SK-N-SH (cell line): ENCODE data around the gene ASS1. TPM values are rescaled to one million over a fixed set of nuclear protein-coding genes. Genes with fewer than 3 reads are reported as not detected.

Experiments used
- CTCF ChIA-PET: fragments of 300-600, 350-600 bp; formaldehyde crosslinking; extraction: SDS; loops from one replicate; lab custom pipeline; 2021; lab: Yijun Ruan, JAX
- POLR2A ChIA-PET: fragments of 350-600 bp; sonication (Branson Sonifier 250); formaldehyde crosslinking; extraction: SDS; loops from one replicate; lab custom pipeline; 2020; ENCODE audit warnings: antibody characterized with exemption, inconsistent platforms; lab: Yijun Ruan, JAX
- DNase-seq: peaks from one replicate; pipeline ENCODE4 v3.0.0; 2012
- H2AFZ ChIP-seq: fragments of 200-600 bp; sonication (generic); 2 replicates; pipeline ENCODE4 v1.8.1; 2016; ENCODE audit warnings: antibody characterized with exemption, mild to moderate bottlenecking, low read depth
- H3F3A ChIP-seq: fragments of 200-600 bp; sonication (generic); replicated peaks from 2 replicates; pipeline ENCODE3; 2016; ENCODE audit warnings: antibody characterized with exemption, mild to moderate bottlenecking; ENCODE audit not compliant: insufficient read depth
- H3K27ac ChIP-seq, 2 experiments: fragments of 200-500 bp in 1 of 2; fragments of 200-600 bp in 1 of 2; sonication (Bioruptor generic) in 1 of 2; sonication (generic), shearing (Covaris generic) in 1 of 2; 2 replicates each; pipeline versions ENCODE4 v1.5.1 to v1.6.1; 2014 to 2016; ENCODE audit warnings: low read depth in 2 of 2, inconsistent platforms in 1 of 2, low read length in 1 of 2, mild to moderate bottlenecking in 1 of 2, mixed read lengths in 1 of 2
- H3K27me3 ChIP-seq: fragments of 200-600 bp; sonication (generic), shearing (Covaris generic); 2 replicates; pipeline ENCODE4 v1.6.1; 2016; ENCODE audit warnings: mixed run types; ENCODE audit not compliant: insufficient read depth
- H3K36me3 ChIP-seq, 2 experiments: fragments of 200-500 bp in 1 of 2; fragments of 200-600 bp in 1 of 2; sonication (Bioruptor generic) in 1 of 2; sonication (generic) in 1 of 2; replicated peaks in 1 of 2; 2 replicates each; pipeline versions ENCODE3 to v1.5.1; 2014 to 2016; ENCODE audit warnings: low read length in 1 of 2, mild to moderate bottlenecking in 1 of 2; ENCODE audit not compliant: insufficient read depth in 2 of 2, control insufficient read depth in 1 of 2
- H3K4me1 ChIP-seq, 2 experiments: fragments of 200-500 bp in 1 of 2; fragments of 200-600 bp in 1 of 2; sonication (Bioruptor generic) in 1 of 2; sonication (generic), shearing (Covaris generic) in 1 of 2; 2 replicates each; pipeline versions ENCODE4 v1.5.1 to v1.6.1; 2014 to 2016; ENCODE audit warnings: low read depth in 1 of 2, low read length in 1 of 2, mixed run types in 1 of 2; ENCODE audit not compliant: insufficient read depth in 2 of 2, control insufficient read depth in 1 of 2
- H3K4me2 ChIP-seq: fragments of 200-600 bp; sonication (generic), shearing (Covaris generic); 2 replicates; pipeline ENCODE4 v1.6.1; 2017; ENCODE audit warnings: mixed run types
- H3K4me3 ChIP-seq, 2 experiments: fragments of 200-500 bp in 1 of 2; fragments of 200-600 bp in 1 of 2; sonication (Bioruptor generic) in 1 of 2; sonication (generic), shearing (Covaris generic) in 1 of 2; 2 replicates each; pipeline versions ENCODE4 v1.5.1 to v1.8.1; 2014 to 2016; ENCODE audit warnings: low read depth in 2 of 2, inconsistent platforms in 1 of 2, low read length in 1 of 2, mild to moderate bottlenecking in 1 of 2, mixed read lengths in 1 of 2, moderate library complexity in 1 of 2
- H3K79me2 ChIP-seq: fragments of 200-600 bp; sonication (generic); 2 replicates; pipeline ENCODE4 v1.8.1; 2017; ENCODE audit warnings: mild to moderate bottlenecking; ENCODE audit not compliant: insufficient read depth
- H3K9ac ChIP-seq: fragments of 200-600 bp; sonication (generic); 2 replicates; pipeline ENCODE4 v1.6.1; 2017; ENCODE audit warnings: mixed run types
- H3K9me2 ChIP-seq: fragments of 200-600 bp; sonication (generic); 2 replicates; pipeline ENCODE4 v1.6.1; 2017; ENCODE audit warnings: mixed run types
- H3K9me3 ChIP-seq: fragments of 200-600 bp; sonication (generic); 2 replicates; pipeline ENCODE4 v1.6.1; 2017; ENCODE audit warnings: mixed run types, mild to moderate bottlenecking, moderate library complexity
- H4K20me1 ChIP-seq: fragments of 200-600 bp; sonication (generic); 2 replicates; pipeline ENCODE4 v1.6.1; 2017; ENCODE audit warnings: mild to moderate bottlenecking, mixed run types; ENCODE audit not compliant: insufficient read depth
- CHD2 ChIP-seq: fragments of 150-350 bp; IDR thresholded peaks from 2 replicates; pipeline ENCODE4 v1.6.1; 2018; ENCODE audit warnings: low read length; ENCODE audit not compliant: partially characterized antibody
- EP300 ChIP-seq, 2 experiments: IDR thresholded peaks; 2 replicates each; pipeline versions ENCODE4 v1.4.0 to v1.6.1; 2012; ENCODE audit warnings: borderline replicate concordance in 1 of 2, low read depth in 1 of 2, low read length in 1 of 2
- FOSL2 ChIP-seq: IDR thresholded peaks from 2 replicates; pipeline ENCODE4 v1.4.0; 2012; ENCODE audit warnings: low read depth, mild to moderate bottlenecking, moderate library complexity, borderline replicate concordance
- FOXJ3 ChIP-seq: sonication (generic); formaldehyde crosslinking; IDR thresholded peaks from 2 replicates; pipeline ENCODE4 v1.5.1; 2020; ENCODE audit warnings: mild to moderate bottlenecking, missing genetic modification reagents
- GATA2 ChIP-seq: sonication (generic); formaldehyde crosslinking; IDR thresholded peaks from 2 replicates; pipeline ENCODE4 v1.5.0; 2020; ENCODE audit warnings: mild to moderate bottlenecking, missing genetic modification reagents
- JUND ChIP-seq: IDR thresholded peaks from 2 replicates; pipeline ENCODE4 v1.4.0; 2012
- MEF2A ChIP-seq: IDR thresholded peaks from 2 replicates; pipeline ENCODE4 v1.4.0; 2012; ENCODE audit warnings: low read depth, borderline replicate concordance
- NFIC ChIP-seq: IDR thresholded peaks from 2 replicates; pipeline ENCODE4 v1.4.0; 2012; ENCODE audit warnings: borderline replicate concordance
- RCOR1 ChIP-seq: fragments of 150-350 bp; IDR thresholded peaks from 2 replicates; pipeline ENCODE4 v1.6.1; 2017; ENCODE audit warnings: antibody characterized with exemption, low read length
- RFX5 ChIP-seq: IDR thresholded peaks from 2 replicates; pipeline ENCODE4 v1.6.1; 2012; ENCODE audit warnings: mild to moderate bottlenecking, improper control_type of control experiment, low read length
- SIN3A ChIP-seq: IDR thresholded peaks from 2 replicates; pipeline ENCODE4 v1.6.1; 2012; ENCODE audit warnings: low read depth, mild to moderate bottlenecking, low read length, moderate library complexity, borderline replicate concordance
- TAF1 ChIP-seq: IDR thresholded peaks from 2 replicates; pipeline ENCODE4 v1.6.1; 2012; ENCODE audit warnings: low read depth, mild to moderate bottlenecking, low read length, moderate library complexity, borderline replicate concordance
- TEAD4 ChIP-seq: IDR thresholded peaks from 2 replicates; pipeline ENCODE4 v1.4.0; 2012; ENCODE audit warnings: mild to moderate bottlenecking, borderline replicate concordance; ENCODE audit not compliant: insufficient read depth
- WGBS: methylation state at CpG from one replicate; pipeline ENCODE4 v1.1.6; 2017; ENCODE audit warnings: low lambda C conversion rate; 5-methylcytosine and 5-hydroxymethylcytosine counted together
- polyA plus RNA-seq, 3 experiments: library from polyadenylated mRNA; depleted of rRNA; stranded (reverse); fragments of >200 nt; gene quantifications; 2 replicates each; pipeline ENCODE4 v1.2.3, GENCODE V29; 2012
- TF ChIP-seq, protein P1 (sequence below): fragments of 150-350 bp; IDR thresholded peaks from 2 replicates; pipeline ENCODE4 v1.6.1; 2016; ENCODE audit warnings: mild to moderate bottlenecking, low read depth, low read length
- TF ChIP-seq, protein P2 (sequence below): IDR thresholded peaks from 2 replicates; pipeline ENCODE4 v1.6.1; 2012; ENCODE audit warnings: mild to moderate bottlenecking, low read depth, low read length, moderate library complexity
- TF ChIP-seq, protein P3 (sequence below): fragments of 150-350 bp; IDR thresholded peaks from 2 replicates; pipeline ENCODE4 v1.6.1; 2017; ENCODE audit warnings: antibody characterized with exemption, low read length, low read depth, borderline replicate concordance

The ASS1 gene
- polyA plus RNA-seq, 1 of the 3 experiments (the other 2 are of a cell fraction), result 0.59 TPM

DNA sequence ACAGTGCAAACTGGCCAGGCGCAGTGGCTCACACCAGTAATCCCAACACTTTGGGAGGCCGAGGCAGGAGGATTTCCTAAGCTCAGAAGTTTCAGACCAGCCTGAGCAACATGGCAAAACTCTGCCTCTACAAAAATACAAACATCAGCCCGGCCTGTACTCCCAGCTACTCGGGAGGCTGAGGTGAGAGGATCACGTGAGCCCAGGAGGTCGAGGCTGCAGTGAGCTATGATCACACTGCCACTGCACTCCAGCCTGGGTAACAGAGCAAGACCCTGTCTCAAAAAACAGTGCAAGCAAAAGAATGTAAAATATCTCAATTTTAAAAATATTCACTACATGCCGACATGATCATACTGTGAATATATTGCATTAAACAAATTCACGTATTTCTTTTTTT is 83.9 kb downstream of the ASS1 start:
- ChIA-PET POLR2A (no interaction called here), CTCF (interaction anchor here (1.1 kb wide), 1 partner anchor 67 kb away, joined by 3 read pairs; no protein-coding TSS in a partner anchor)
- TF ChIP-seq RFX5 (no peak), MEF2A (no peak), FOXJ3 (no peak), EP300 (IDR thresholded peaks at IDR 0.05; ENCODE audit: borderline replicate concordance in 1 of 2, low read depth in 1 of 2, low read length in 1 of 2) (no peak), FOSL2 (no peak), RCOR1 (no peak)
- TF ChIP-seq, all 33 proteins: peak for 0
- WGBS, result 82% methylated on average over 6 of the region's 8 CpGs
- H3K9me3 ChIP-seq, result no peaks in the 10 kb centered on the region
- H2AFZ ChIP-seq, result no peak overlapping the region
- no peak for DNase-seq
- no peak overlapping the region for H3K4me2 ChIP-seq
- H3K27me3 ChIP-seq, result no peaks in the 10 kb centered on the region
- H3K9ac ChIP-seq, result no peak overlapping the region
- no peaks in the 10 kb centered on the region for H3K36me3 ChIP-seq
- no peaks in the 10 kb centered on the region for H3K9me2 ChIP-seq
- H3K27ac ChIP-seq, result no peak overlapping the region
- no peaks in the 10 kb centered on the region for H3F3A ChIP-seq
- peaks cover 0 to 3% of the 10 kb centered on the region in 2 experiments; a peak in 1 of 4 replicates for H3K4me1 ChIP-seq
- H3K79me2 ChIP-seq, result no peaks in the 10 kb centered on the region
- no peak overlapping the region for H3K4me3 ChIP-seq
- no peaks in the 10 kb centered on the region for H4K20me1 ChIP-seq

DNA sequence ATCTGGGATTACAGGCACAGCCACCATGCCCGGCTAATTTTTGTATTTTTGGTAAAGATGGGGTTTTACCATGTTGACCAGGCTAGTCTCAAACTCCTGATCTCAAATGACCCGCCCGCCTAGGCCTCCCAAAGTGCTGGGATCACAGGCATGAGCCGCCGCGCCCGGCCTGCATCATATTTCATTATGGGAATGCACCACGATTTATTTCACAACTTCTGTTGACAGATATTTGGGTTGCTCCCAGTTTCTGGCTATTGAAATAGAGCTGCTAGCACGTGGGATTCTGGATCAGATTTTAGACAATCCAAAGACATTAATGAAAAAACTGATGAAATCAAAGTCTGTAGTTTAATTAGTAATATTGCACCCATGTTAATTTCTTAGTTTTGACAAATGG is 86.2 kb downstream of the ASS1 start:
- no peaks in the 10 kb centered on the region for H4K20me1 ChIP-seq
- CTCF ChIA-PET, result no interaction called here
- H3K4me3 ChIP-seq, result no peak overlapping the region
- 70% methylated on average over 9 of the region's 9 CpGs for WGBS
- H2AFZ ChIP-seq, result no peak overlapping the region
- no peaks in the 10 kb centered on the region for H3K27me3 ChIP-seq
- POLR2A ChIA-PET, result interaction anchor here (1.1 kb wide), 1 partner anchor 162 kb away, joined by 3 read pairs; the partner anchor contains the start of gene EXOSC2
- H3K36me3 ChIP-seq, result no peaks in the 10 kb centered on the region
- H3K9me2 ChIP-seq, result no peaks in the 10 kb centered on the region
- H3K79me2 ChIP-seq, result no peaks in the 10 kb centered on the region
- peaks cover 0 to 3% of the 10 kb centered on the region in 2 experiments; a peak in 1 of 4 replicates for H3K4me1 ChIP-seq
- no peak overlapping the region for H3K9ac ChIP-seq
- no peak for DNase-seq
- H3K27ac ChIP-seq, result no peak overlapping the region
- no peaks in the 10 kb centered on the region for H3K9me3 ChIP-seq
- no peaks in the 10 kb centered on the region for H3F3A ChIP-seq
- H3K4me2 ChIP-seq, result no peak overlapping the region
- no peak for TF ChIP-seq RFX5
- TF ChIP-seq SIN3A, result no peak
- no peak for TF ChIP-seq NFIC
- TF ChIP-seq FOXJ3, result no peak
- TF ChIP-seq CHD2, result no peak
- TF ChIP-seq GATA2 (CRISPR knock-in tag), result no peak
- TF ChIP-seq, protein P1, sequence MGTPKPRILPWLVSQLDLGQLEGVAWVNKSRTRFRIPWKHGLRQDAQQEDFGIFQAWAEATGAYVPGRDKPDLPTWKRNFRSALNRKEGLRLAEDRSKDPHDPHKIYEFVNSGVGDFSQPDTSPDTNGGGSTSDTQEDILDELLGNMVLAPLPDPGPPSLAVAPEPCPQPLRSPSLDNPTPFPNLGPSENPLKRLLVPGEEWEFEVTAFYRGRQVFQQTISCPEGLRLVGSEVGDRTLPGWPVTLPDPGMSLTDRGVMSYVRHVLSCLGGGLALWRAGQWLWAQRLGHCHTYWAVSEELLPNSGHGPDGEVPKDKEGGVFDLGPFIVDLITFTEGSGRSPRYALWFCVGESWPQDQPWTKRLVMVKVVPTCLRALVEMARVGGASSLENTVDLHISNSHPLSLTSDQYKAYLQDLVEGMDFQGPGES, result no peak
- TF ChIP-seq, protein P2, sequence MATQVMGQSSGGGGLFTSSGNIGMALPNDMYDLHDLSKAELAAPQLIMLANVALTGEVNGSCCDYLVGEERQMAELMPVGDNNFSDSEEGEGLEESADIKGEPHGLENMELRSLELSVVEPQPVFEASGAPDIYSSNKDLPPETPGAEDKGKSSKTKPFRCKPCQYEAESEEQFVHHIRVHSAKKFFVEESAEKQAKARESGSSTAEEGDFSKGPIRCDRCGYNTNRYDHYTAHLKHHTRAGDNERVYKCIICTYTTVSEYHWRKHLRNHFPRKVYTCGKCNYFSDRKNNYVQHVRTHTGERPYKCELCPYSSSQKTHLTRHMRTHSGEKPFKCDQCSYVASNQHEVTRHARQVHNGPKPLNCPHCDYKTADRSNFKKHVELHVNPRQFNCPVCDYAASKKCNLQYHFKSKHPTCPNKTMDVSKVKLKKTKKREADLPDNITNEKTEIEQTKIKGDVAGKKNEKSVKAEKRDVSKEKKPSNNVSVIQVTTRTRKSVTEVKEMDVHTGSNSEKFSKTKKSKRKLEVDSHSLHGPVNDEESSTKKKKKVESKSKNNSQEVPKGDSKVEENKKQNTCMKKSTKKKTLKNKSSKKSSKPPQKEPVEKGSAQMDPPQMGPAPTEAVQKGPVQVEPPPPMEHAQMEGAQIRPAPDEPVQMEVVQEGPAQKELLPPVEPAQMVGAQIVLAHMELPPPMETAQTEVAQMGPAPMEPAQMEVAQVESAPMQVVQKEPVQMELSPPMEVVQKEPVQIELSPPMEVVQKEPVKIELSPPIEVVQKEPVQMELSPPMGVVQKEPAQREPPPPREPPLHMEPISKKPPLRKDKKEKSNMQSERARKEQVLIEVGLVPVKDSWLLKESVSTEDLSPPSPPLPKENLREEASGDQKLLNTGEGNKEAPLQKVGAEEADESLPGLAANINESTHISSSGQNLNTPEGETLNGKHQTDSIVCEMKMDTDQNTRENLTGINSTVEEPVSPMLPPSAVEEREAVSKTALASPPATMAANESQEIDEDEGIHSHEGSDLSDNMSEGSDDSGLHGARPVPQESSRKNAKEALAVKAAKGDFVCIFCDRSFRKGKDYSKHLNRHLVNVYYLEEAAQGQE, result no peak
- TF ChIP-seq TEAD4, result no peak
- no peak for TF ChIP-seq JUND
- no peak for TF ChIP-seq MEF2A
- TF ChIP-seq, protein P3, sequence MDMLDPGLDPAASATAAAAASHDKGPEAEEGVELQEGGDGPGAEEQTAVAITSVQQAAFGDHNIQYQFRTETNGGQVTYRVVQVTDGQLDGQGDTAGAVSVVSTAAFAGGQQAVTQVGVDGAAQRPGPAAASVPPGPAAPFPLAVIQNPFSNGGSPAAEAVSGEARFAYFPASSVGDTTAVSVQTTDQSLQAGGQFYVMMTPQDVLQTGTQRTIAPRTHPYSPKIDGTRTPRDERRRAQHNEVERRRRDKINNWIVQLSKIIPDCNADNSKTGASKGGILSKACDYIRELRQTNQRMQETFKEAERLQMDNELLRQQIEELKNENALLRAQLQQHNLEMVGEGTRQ, result no peak
- no peak for TF ChIP-seq TAF1
- TF ChIP-seq, all 33 proteins: peak for 0
